ENCODE data around the gene SFRP5. TPM values are rescaled to one million over a fixed set of nuclear protein-coding genes. Genes with fewer than 3 reads are reported as not detected.

SFRP5 gene
- total and polyA plus RNA-seq, 2 of the 4 experiments (the other 2 are of a cell fraction): not detected

DNA sequence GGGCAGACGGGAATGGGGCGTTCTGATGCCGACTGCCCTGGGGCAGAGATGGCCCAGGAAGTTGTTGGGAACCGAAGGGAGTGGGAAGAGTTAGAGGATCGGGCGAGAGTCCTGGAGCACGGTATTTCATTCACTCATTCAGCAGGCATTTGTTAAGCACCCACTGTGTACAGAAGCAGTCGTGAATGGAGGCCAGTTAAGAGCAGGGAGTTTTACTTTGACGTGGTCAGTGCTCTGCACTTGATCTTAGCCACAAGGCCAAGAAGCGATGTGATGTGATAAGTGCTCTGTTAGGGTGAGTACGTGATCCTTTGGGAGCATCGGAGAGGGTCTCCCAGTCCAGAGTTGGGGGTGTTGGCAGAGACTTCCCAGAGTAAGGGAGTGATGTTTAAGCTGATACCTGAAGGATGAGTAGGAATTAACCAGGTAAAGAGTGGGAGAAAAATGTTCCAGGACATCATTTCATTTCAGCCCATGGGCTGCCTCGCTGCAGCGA is 34.0 kb downstream of the SFRP5 start:
- peak overlapping the region; percentile 85 for H3K27ac ChIP-seq (ENCODE audit: insufficient read depth, low read length)
- peak overlapping the region; percentile 69 for H2BK5ac ChIP-seq (ENCODE audit: low read depth, low read length, poor library complexity, severe bottlenecking)
- peak overlapping the region; percentile 99 for H2AFZ ChIP-seq (replicated peaks; ENCODE audit: low read length, poor library complexity)
- H3K4me2 ChIP-seq (ENCODE audit: low read depth, low read length): peak overlapping the region; percentile 96
- peaks cover 20 to 44% of the 10 kb centered on the region in 2 experiments for H3K79me1 ChIP-seq (ENCODE audit: low read depth in 1 of 2, low read length in 2 of 2)
- peak overlapping the region; percentile 77; the same call in 1 of the 2 replicates for H2AK5ac ChIP-seq (ENCODE audit: low read depth, low read length)
- peak overlapping the region; percentile 39 for H3K56ac ChIP-seq (ENCODE audit: extremely low read depth, insufficient read depth, low read length)
- intact Hi-C loops (cut with micrococcal nuclease): no loop called here
- in situ Hi-C loops (cut with MboI; ENCODE audit: low sequenced_read_pairs): loop anchor here (10.0 kb wide), 1 partner anchor 163 kb away; the partner anchor contains the start of gene ANKRD2
- peak overlapping the region; percentile 90 for H3K4me3 ChIP-seq (ENCODE audit: insufficient read depth, low read depth, low read length)
- H2BK120ac ChIP-seq (ENCODE audit: low read depth, low read length): no peak overlapping the region
- H3K9me3 ChIP-seq (ENCODE audit: control insufficient read depth, insufficient read depth, low read length): no peaks in the 10 kb centered on the region
- no TSS peak for BruUV-seq (replicated peaks)
- WGBS, 2 experiments (ENCODE audit: extremely low coverage in 2 of 2, insufficient read length in 1 of 2): 54% methylated on average over 5 of the region's 14 CpGs; no CpG with 5 or more reads in 1 of the 2 experiments
- H3K4me1 ChIP-seq (ENCODE audit: control insufficient read depth, insufficient read depth, low read length): peaks cover 9% of the 10 kb centered on the region
- H2BK20ac ChIP-seq (ENCODE audit: low read depth, low read length): no peak overlapping the region
- peak overlapping the region in 1 of 2 experiments; percentile 48; a peak in 2 of 4 replicates for H4K8ac ChIP-seq (ENCODE audit: low read depth in 2 of 2, low read length in 2 of 2)
- H3K36me3 ChIP-seq (ENCODE audit: control insufficient read depth, insufficient read depth, low read length): peaks cover 12% of the 10 kb centered on the region
- ChIA-PET CTCF (no interaction called here), POLR2A (ENCODE audit: unreplicated experiment) (no interaction called here)
- H3K4ac ChIP-seq (ENCODE audit: low read depth, low read length): peak overlapping the region; percentile 35
- H3K9me1 ChIP-seq (ENCODE audit: insufficient read depth, low read length): peaks cover 14% of the 10 kb centered on the region
- TF ChIP-seq, protein P1, sequence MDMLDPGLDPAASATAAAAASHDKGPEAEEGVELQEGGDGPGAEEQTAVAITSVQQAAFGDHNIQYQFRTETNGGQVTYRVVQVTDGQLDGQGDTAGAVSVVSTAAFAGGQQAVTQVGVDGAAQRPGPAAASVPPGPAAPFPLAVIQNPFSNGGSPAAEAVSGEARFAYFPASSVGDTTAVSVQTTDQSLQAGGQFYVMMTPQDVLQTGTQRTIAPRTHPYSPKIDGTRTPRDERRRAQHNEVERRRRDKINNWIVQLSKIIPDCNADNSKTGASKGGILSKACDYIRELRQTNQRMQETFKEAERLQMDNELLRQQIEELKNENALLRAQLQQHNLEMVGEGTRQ (IDR thresholded peaks at IDR 0.05; ENCODE audit: low read depth, low read length): no peak
- TF ChIP-seq RAD21 (IDR thresholded peaks at IDR 0.05; ENCODE audit: low read length) (no peak), CHD1 (IDR thresholded peaks at IDR 0.05; ENCODE audit: low read depth, low read length) (no peak), CEBPB (IDR thresholded peaks at IDR 0.05; ENCODE audit: low read depth, low read length) (no peak), MAFK (IDR thresholded peaks at IDR 0.05; ENCODE audit: low read depth, low read length) (no peak), FOS (IDR thresholded peaks at IDR 0.05; ENCODE audit: low read depth, low read length) (no peak), RFX5 (IDR thresholded peaks at IDR 0.05; ENCODE audit: low read depth, low read length) (no peak), RCOR1 (IDR thresholded peaks at IDR 0.05; ENCODE audit: insufficient replicate concordance, low read length) (no peak), BHLHE40 (IDR thresholded peaks at IDR 0.05; ENCODE audit: low read depth, low read length) (no peak), NFE2L2 (IDR thresholded peaks at IDR 0.05; ENCODE audit: low read depth, low read length) (no peak), MAZ (IDR thresholded peaks at IDR 0.05; ENCODE audit: borderline replicate concordance, low read depth, low read length) (no peak), MXI1 (IDR thresholded peaks at IDR 0.05; ENCODE audit: borderline replicate concordance, low read depth, low read length) (no peak), POLR2A (IDR thresholded peaks at IDR 0.05; ENCODE audit: low read depth, low read length) (no peak), SMC3 (IDR thresholded peaks at IDR 0.05; ENCODE audit: low read depth, low read length) (no peak)
- TF ChIP-seq, protein P2, sequence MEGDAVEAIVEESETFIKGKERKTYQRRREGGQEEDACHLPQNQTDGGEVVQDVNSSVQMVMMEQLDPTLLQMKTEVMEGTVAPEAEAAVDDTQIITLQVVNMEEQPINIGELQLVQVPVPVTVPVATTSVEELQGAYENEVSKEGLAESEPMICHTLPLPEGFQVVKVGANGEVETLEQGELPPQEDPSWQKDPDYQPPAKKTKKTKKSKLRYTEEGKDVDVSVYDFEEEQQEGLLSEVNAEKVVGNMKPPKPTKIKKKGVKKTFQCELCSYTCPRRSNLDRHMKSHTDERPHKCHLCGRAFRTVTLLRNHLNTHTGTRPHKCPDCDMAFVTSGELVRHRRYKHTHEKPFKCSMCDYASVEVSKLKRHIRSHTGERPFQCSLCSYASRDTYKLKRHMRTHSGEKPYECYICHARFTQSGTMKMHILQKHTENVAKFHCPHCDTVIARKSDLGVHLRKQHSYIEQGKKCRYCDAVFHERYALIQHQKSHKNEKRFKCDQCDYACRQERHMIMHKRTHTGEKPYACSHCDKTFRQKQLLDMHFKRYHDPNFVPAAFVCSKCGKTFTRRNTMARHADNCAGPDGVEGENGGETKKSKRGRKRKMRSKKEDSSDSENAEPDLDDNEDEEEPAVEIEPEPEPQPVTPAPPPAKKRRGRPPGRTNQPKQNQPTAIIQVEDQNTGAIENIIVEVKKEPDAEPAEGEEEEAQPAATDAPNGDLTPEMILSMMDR (conservative IDR thresholded peaks at IDR 0.05; ENCODE audit: low read depth, low read length): no peak
- TF ChIP-seq, protein P3, sequence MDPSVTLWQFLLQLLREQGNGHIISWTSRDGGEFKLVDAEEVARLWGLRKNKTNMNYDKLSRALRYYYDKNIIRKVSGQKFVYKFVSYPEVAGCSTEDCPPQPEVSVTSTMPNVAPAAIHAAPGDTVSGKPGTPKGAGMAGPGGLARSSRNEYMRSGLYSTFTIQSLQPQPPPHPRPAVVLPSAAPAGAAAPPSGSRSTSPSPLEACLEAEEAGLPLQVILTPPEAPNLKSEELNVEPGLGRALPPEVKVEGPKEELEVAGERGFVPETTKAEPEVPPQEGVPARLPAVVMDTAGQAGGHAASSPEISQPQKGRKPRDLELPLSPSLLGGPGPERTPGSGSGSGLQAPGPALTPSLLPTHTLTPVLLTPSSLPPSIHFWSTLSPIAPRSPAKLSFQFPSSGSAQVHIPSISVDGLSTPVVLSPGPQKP (IDR thresholded peaks at IDR 0.05; ENCODE audit: borderline replicate concordance, low read depth, low read length): no peak
- DNase-seq (peak; percentile 56), ATAC-seq (ENCODE audit: low read depth) (no peak)
- H2AK9ac ChIP-seq (replicated peaks; ENCODE audit: low read depth, low read length, poor library complexity): peak overlapping the region; percentile 97
- H4K91ac ChIP-seq (ENCODE audit: insufficient read depth, low read depth, low read length): peak overlapping the region; percentile 34; the same call in 1 of the 2 replicates
- 0 out of 2 replicates have a peak overlapping the region, but pooled peaks have one; percentile 3 for H4K5ac ChIP-seq (ENCODE audit: low read depth, low read length)
- peaks cover 20% of the 10 kb centered on the region; the same call in 1 of the 2 replicates for H4K20me1 ChIP-seq (ENCODE audit: insufficient read depth, low read length)
- dilution Hi-C loops (cut with HindIII; ENCODE audit: low sequenced_read_pairs, unreplicated experiment): no loop called here
- H3K14ac ChIP-seq (replicated peaks; ENCODE audit: low read depth, low read length): peak overlapping the region; percentile 94
- H3K9ac ChIP-seq (ENCODE audit: low read depth, low read length): peak overlapping the region; percentile 81
- peak overlapping the region; percentile 98 for H3K23ac ChIP-seq (ENCODE audit: low read depth, low read length)
- no peak overlapping the region for H2BK15ac ChIP-seq (ENCODE audit: low read depth, low read length)
- H3K27me3 ChIP-seq (ENCODE audit: control insufficient read depth, insufficient read depth, low read length): no peaks in the 10 kb centered on the region
- H3K18ac ChIP-seq (ENCODE audit: low read depth, low read length): no peak overlapping the region

Data from IMR-90 (cell line).